LHCN-M2 (cell line): ENCODE results near the gene KCNT1. TPM values are rescaled to one million over a fixed set of nuclear protein-coding genes. Genes with fewer than 3 reads are reported as not detected.

Experiments
- DNase-seq: peaks from one replicate; pipeline ENCODE4 v3.0.0-alpha.2; 2012; ENCODE audit warnings: low read depth
- total RNA-seq: library from RNA; depleted of rRNA; stranded (reverse); fragments of >200 nt; gene quantifications from 2 replicates; pipeline ENCODE4 v1.2.3, GENCODE V29; 2014

The KCNT1 gene
- total RNA-seq, 1 experiment from 2014 or later, result not detected

DNA sequence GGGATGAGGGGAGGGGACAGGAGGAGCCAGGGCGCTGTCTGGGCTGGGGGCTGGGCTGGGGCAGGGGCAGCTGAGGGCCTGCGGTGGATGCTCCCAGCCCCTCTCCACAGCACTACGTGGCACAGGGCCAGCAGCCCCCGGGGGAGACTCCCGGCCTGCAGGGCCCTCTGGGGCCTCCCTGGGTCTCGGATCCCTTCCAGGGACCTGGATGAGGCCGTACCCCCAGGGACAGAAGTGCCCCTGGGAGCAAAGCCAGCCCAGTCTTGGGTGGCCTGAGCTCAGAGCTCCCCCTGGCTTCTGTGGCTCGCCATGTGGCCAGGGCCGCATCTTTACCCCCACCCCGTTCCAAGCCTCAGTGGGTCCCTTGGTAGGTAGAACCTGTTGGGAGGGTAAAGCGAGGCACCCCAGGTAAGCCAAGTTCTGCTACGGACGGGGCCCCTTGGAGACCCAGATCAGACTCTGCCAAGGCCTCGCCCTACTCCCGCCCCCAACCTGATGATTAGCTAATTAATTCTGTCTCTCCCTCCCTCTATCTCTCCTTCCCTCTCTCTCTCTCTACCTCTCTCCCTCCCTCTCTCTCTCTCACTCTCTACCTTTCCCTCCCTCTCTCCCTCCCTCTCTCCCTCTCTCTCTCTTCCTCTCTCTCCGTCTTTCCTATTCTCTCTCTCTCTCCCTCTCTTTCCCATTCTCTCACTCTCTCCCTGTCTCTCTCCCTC lies 24.3 kb downstream of the KCNT1 start:
- DNase-seq, result no peak

DNA sequence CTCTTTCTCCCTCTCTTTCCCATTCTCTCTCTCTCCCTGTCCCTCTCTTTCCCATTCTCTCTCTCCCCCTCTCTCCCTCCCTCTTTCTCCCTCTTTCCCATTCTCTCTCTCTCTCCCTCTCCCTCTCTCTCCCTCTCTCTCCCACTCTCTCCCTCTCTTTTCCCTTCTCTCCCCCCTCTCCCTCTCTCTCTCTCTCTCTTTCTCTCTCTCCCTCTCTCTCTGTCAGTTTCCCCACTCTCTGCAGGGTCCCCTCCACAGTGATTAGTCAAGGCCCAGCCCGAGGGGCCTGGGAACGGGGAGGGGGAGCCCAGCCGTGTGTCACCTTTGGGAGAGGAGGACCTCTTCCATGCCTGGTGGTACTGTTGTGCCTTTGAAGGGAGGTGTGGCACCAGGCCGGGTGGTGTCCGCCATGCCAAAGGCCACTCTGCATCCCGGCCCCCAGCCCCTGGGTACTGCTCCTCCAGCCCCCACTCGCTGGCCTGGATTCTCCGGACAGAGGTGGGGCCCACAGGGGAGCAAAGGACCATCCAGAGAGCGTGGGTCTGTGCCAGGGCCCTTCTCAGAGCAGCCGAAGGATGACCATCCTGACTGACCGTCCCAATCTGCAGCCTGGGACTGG lies 25.4 kb downstream of the KCNT1 start:
- no peak for DNase-seq

DNA sequence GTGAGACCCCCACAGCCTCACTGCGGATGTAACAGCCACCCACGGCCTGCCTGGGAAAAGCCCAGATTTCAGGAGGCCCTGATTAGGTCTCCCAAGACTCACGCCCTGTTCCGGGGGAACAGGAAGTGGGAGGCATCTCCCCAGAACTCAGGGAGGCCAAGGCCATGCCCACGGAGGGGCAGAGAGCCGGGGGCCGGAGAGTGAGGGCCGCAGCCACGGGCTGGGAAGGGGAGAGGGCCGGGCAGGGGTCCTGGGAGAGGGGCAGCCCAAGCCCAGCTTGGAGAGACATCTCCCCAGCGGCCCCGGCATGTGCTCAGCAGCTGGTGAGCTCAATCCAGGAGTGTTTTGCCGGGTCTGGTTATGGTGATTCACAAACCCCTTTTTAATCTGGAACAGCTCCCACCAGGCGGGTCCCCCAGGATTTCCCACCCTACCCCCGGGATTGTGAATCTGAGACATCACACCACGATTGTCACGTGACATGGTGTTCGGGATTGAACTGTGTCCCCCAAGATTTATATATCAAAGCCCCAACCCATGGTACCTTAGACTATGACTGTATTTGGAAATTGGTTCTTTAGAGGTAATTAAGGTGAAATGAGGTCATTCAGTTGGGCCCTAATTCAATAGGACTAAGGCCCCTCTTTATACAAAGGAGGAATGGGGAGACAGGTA lies 26.6 kb downstream of the KCNT1 start:
- no peak for DNase-seq

DNA sequence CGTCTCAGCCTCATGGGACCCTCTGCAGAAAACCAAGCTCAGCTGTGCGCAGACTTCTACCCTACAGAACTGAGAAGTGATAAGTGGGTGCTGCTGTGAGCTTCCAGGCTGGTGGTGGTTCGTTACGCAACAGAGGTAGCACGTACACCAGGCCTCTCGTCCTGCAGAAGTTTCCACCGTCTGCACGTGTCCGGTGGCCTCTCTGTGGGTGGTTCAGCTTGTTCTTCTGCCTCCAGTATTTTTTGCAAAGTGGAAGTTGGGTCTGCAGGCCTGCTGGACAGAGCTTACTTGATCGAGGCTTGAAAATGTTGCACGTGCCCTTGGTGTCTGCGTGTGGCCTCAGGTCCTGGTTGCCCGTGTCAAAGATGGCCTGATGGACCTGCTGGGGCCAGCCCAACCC lies 27.5 kb downstream of the KCNT1 start:
- DNase-seq, result no peak

DNA sequence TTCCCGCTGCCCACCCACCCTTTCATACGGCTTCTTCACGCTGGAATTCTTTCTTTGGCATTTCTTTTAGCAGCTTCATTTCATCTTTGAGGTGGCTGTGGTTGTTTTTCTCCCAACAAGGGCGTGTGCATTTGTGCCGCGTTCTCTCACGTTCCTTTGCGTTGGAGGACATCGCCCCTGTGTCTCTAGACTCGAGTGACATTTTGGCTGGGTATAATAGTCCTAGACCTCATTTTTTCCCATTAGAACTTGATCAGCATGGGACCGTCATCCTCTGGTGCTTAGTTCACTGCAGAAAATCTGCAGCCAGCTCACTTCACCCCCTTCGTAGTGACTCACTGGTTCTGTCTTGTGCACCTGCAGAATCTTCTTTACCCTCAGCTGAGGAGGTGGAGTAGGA lies 29.5 kb downstream of the KCNT1 start:
- DNase-seq, result no peak

DNA sequence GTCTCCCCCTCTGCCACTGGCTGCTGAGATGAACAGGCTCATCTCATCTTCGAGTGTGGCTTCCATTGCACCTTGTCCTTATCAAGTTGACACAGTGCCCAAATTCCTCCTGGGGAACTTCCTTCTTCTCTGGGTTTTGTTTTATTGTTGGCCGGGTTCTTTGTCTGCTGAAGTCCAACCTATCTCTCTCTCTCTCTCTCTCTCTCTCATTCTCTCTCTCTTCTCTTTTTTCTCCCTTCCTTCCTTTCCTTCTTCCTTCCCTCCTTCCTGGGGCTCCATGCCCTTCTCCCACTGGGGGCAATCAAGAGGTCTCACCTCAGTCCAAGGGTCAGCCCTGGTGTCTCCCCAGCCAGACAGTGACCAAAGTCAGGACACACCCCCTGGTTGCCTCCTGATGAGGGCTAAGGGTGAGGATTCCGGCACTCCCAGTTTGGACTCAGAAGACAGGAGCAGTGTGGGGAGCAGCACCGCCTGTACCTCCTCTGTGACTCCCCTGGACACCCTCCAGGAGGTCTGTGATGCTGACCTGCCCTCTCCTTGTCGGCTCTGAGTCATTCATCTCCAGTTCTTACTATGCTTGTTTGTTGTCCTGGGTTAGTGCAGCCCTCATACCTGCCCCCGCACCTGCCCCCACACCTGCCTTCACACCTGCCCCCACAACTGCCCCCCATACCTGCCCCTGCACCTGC lies 30.7 kb downstream of the KCNT1 start:
- DNase-seq, result no peak

DNA sequence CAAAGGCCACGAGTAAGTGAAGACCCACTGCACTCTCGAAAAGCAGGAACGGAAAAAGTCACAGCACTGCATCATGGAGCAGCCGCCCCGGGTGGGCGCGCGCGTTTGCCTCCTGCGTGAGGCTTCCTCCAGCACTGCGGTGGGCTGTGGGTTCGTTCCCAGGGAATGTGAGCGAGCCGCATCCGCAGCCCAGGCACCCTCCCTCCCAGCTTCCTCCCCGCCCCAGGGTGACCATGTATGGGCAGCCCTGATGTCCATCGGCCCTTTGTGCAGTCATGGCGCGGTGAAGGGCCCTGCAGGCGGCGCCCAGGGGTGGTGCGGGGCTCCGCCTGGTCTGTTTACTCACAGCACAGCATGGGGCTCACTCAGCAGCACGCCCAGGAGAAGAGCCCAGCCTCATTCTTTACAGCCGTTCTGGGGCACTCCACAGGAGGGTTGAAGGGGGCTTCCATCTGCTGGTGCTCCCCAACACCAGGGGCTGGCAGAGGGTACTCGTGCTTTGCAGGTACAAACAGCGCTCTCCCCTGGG lies 32.7 kb downstream of the KCNT1 start:
- DNase-seq, result no peak

DNA sequence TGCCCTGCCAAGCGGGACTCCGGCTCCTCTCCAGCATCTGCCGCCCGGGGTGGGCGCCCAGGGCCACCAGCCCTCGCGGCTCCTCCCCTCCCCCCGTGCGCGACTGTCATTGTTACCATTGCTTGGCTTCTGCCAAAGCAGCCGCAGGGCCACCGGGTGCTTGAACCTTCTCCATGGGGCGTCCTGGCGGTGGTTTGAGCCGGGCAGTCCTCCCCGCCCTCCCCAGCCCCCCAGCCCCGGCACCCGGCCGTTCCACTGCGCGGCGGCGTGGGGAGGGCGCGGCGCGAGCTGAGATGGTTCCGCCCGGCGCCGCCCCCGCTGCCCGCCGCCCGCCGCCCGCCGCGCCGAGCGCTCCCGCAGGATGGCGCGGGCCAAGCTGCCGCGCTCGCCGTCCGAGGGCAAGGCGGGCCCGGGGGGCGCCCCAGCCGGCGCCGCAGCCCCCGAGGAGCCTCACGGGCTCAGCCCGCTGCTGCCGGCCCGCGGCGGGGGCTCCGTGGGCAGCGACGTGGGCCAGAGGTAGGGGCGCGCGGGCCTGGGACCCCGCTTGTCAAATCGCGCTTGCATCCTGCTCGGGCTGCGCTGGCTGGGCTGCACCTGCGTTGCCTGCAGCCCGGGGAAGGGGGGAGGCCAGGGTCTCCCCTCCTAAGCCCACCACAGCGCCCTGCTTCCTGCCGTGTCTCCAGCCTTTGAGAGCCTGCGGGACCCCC lies 34.4 kb downstream of the KCNT1 start:
- DNase-seq, result no peak

DNA sequence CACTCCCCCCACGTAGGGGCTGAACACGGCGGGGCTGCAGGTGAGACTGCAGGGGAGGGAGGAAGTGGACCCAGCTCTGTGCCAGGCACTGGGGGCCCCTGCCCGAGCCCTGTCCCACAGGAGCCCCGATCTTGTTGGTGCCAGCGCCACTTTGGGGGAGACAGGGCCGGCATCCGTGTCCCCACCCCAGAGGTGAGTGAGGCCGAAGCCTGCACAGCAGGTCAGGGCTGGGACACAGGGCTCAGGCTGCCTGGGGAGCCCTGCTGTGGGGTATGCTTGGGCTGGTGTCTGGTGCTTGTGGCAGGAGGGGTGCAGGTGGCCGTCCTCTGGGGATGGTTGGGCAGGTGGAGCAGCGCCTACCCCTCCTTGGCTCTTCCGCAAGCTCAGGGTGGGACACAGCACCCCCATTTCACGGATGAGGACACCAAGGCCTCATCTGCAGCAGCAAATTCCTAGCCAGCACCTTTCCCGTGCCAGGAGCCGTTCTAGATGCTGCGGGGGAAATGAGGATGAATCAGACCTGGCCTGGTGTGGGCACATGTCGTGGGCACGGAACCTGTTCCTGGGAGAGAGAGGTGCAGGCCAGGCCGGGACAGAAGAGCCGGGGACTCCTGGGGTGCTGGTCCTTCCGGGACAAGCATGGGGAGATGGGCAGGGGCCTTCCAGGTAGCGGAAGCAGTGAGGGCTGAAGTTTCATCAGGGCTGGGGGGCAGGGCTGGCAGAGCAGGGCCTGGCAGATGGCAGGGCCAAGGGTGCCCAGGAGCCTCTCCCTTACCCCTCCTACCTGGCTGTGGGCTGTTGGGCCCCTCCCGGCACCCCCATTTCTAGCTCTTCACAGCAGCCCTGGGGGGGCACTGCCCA lies 35.2 kb downstream of the KCNT1 start:
- no peak for DNase-seq

DNA sequence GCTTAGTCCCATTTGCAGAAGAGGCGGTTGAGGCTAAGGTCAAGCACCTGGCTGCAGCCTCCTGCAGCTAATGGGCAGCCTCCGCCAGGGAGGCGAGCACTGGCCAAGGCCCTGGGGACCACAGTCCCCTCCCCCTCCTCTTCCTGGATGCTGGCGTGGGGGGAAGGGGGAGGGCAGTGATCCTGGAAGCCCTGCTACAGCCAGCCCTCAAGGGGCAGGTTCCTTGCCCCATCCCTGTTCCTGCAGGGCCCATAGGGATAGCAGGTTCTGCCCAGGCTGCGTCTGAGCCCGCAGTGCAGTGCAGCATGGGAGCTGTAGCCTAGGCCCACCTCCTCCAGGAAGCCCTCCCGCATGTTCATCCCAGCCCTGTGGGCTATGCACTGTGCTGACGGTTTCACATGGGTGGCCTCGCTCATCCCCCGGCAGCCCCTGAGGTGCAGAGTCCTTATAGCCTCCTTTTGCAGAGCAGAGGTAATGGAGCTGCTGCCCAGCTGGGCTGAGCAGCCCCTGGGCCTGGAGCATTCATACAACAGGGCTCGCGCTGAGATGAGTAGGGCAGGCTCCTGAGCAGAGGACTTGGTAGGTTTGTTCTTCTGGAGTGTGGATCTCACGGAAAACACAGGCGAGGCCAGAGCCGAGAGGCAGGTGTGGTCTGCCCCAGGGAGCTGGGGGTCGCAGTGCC lies 36.0 kb downstream of the KCNT1 start:
- DNase-seq, result no peak

DNA sequence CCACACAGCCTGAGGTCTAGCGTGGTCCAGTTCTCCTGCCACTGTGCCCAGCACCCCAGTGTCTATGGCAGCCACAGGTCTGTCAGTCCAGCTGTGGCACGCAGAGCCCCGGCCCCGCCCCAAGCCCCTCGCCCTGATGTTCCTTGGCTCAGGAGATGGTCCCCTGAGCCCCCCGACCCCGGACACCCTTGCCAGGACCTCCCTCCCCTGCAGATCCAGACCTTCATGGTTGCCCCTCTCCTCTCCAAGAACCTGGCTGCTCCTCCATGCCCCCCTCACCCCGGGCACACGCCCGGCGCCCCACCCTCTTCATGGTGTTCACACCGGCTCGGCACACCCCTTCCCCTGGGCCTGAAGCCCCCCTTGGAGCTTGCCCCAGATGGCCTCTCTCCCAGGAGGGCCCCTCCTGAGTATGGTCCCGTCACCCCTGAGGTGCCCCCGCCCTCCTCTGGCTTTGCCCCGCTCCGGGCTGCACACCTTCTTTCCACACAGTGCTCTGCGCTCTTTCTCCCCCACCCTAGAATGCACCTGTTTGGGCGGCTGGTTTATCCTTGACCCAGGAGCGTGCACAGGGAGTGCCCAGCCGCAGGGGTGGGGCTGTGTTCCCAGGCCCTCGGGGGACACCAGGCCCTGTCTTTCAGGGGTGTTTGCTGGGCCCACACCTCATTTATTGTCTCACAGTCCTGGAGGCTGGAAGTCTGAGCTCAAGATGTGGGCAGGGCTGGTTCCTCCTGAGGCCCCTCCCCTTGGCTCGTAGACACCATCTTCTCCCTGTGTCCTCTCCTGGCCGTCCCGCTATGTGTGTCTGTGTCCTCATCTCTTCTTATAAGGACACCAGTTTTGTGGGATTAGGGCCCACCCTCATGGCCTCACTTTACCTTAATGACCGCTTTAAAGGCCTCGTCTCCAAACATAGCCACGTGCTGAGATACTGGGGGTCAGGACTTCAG lies 37.6 kb downstream of the KCNT1 start:
- DNase-seq, result no peak

DNA sequence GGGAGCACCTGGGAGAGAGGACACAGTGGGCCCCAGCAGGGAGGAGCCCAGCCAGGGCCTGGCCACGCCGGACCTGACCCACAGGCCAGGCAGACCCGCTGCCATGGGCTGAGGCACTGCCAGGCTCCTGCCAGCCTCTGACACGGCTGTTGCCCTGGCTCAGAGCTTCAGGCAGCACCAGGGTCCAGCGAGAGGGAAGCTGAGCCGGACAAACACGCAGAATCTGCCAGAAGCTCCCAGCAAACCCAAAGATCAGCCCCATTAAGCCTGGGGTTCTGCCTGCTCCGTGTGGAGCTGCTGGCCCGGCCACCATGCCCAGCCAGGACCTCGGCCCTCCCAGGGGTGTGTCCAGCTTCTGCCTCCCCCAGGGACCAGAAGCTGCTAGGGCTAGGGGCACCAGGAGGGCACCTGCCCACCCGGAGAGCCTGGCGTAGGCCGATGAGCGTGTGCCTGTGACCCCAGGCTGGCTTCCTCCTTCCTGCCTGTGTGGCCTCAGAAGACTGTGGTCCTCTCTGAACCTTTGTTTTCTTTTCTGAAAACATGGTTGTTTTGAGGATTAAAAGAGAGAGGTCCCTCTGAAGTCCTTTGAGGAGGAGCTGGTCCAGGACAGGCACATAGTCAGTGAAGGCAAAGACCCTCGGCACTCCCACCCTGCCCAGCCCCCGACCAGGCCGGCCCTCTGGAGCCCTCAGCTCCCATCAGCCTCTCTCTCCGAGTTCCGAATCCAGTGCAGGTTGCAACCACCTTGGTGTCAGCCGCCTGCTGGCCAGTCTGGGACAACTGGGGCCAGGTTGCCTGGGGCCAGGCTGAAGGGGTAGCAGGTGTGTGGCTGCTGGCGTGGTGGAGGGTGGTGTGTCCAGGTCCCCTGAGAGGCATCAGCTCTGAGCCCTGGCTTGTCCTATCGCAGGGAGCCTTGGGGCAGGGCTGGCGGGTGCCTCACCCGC lies 39.6 kb downstream of the KCNT1 start:
- DNase-seq, result no peak

DNA sequence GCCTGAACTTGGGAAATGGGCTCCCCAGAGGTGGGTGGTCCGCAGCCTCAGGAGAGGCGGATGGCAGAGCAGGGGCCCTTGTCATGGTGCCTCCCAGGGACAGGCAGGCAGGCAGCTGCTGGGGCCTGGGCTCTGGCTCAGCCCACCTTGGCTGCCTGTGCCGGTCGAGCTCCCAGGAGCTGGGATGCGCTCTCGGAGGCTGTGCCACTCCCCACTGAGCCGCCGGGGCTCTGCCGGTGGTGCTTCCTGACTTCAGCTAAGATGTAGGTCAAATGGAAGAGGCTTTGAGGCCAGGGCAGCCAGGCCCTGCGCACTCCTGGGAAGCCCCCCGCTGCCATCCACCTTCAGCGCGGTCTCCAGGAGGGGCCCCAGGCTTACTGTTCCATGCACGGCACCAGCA lies 41.0 kb downstream of the KCNT1 start:
- no peak for DNase-seq

DNA sequence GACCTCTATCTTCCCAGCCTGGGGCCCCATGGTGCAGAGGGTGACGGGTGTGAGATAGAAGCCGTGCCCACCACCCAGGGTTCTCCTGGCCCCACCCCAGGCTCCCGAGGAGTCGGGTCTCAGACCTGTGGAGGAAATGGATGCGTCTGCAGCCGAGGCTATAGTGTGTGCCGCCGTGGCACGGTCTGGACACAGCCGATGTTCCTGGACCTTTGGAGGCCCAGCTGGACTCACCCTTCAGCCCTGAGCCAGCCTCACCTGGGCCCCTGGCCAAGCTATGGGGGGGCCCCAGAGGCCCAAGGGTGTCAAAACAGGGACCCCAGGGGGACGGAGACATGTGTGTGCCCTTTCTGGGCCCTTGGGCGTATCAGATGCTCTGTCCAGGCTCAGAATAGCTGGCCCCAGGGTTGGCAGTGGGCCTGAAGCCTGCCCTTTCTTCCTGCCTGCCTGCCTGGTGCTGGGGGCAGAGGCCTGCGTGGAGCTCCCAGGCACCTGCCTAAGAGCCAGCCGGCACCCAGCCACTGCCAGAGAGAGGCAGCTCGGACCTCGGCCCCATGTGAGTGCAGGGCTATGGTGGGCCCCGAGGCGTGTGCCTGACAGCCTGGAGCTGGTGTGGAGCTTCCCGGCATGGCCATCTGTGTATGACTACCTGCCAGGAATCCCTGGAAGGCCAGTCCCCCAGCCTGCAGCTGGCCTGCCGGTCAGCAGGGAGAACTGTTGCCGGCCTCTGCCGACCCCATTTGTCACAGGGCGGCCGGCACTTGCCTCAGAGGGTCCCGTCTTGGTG lies 41.8 kb downstream of the KCNT1 start:
- no peak for DNase-seq

DNA sequence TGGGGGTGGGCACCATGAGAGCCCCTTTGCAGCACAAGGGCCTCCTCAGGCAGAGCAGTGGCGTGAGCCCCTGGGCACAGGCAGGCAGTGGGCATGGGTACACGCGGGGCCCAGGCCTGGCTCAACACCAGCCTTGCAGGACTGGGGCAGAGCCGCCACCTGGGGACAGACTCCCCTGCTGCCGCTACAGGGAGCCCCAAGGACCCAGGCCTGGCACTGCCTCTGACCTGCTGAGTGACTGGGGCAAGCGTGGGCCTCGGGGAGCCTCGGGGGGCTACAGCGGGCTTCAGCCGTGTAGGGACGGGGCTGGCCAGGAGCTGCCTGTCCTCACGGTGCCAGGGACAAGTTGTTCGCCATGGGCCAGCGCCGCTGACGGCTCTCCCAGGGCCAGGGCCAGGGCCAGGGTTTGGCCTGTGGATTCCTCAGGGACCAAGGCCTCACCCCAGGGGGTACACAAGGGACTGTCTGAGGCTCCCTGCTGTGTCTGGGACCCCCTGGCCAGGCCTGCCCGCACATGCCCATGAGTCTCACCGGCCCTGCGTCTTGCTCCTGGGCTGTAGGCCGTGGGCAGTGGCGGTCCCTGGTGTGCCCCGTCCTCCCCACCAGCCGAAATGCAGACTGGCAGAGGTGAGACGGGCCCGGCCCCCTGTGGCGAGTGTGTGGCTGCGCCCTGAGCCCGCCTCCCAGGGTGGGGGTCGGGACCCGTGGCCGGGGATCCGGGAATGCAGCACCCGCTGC lies 42.5 kb downstream of the KCNT1 start:
- no peak for DNase-seq

DNA sequence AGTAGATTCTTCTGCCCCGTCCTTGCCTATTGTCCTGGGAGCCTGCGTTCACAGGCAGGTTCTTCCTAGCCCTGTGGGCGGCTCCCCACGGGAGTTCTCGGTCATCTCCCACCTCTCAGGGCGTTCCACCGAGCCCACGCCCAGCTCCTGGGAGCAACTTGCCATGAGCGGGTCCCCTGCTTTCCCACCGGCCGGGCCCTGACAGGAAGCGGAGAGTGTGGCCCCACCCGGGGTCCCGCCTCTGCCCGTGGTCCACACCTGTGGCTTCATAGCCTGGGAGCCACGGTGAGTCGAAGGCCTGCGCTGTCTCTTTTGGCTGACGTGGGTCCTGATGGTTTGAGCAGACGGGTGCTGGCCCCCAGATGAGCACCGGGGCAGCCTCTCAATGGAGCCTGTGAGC lies 43.2 kb downstream of the KCNT1 start:
- no peak for DNase-seq
